GM21619 (cell line): ENCODE data around the gene ARHGAP26.

Experiments
- ATAC-seq: cut with Tn5 transposase; IDR thresholded peaks from one replicate; pipeline ENCODE4 v1.9.1; 2021; ENCODE audit not compliant: unreplicated experiment

The ARHGAP26 gene

DNA sequence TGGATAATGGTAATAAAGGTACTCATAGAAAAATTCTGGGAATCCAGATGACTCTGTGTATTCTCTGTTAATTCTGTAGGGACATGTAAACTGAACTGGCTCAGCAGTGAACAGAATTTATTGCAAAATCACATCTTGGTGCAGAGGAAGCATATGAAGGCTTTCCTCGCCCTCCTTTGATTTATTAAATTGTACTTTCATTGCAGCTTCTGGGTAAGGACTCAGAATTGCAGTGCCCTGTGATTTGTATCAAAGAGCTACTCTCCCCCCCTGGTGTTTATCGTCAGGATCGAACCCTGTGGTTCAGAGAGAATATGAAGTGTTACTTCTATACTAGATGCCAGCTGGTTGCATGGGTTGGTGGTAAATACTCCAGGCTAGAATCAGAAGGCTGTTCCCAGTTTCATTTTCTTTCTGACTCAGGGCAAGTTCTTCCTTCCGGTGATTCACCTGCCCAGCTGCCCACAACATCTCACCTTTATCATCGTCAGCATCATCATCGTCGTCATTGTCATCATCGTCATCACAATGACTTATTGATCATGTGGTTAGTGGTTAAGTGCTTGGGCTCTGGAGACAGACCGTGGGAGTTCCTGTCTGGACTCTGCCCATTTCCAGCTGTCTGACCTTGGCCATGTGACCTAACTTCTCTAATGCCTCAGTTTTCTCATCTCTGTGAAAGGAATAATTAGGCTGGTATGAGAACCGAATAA lies 238.8 kb downstream of the ARHGAP26 start:
- ATAC-seq = peak; percentile 86

DNA sequence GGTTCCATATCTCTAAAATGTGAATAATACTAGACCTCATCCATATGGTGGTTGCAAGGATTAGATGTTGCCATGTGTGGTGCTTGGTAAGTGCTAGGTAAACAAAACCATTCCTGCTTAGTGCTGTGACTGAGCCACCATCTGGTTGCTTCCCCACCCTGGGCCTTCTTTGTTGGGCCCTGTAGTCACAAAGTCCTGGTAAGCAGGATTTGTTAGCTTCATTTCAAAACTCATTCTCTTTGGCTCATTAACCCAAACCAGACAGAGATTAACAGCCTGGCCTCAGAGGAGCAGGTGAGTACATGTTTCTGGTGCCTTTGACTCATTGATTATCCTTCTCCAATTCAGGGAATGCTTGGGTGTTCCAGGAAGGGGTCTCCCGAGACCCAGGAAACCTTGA lies 240.2 kb downstream of the ARHGAP26 start:
- no peak for ATAC-seq

DNA sequence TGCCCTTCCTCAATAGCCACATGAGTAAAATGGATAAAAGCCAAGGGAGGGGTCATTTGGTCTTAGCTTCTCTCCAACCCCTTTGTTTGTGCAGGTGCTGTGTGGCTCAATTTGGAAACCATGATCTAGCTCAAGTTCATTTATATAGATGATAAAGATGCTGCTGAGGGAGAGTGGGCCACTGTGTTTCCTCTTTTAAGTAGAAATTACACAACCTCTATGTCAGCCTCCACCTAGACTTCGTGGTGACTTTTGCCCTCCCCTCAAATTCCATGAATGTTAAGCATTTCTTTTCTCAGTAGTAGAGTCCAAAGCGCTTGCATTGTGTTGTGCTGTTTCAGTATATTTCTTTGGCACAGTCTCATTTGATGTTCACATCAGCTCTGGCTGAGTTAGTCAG lies 241.4 kb downstream of the ARHGAP26 start:
- ATAC-seq = no peak

DNA sequence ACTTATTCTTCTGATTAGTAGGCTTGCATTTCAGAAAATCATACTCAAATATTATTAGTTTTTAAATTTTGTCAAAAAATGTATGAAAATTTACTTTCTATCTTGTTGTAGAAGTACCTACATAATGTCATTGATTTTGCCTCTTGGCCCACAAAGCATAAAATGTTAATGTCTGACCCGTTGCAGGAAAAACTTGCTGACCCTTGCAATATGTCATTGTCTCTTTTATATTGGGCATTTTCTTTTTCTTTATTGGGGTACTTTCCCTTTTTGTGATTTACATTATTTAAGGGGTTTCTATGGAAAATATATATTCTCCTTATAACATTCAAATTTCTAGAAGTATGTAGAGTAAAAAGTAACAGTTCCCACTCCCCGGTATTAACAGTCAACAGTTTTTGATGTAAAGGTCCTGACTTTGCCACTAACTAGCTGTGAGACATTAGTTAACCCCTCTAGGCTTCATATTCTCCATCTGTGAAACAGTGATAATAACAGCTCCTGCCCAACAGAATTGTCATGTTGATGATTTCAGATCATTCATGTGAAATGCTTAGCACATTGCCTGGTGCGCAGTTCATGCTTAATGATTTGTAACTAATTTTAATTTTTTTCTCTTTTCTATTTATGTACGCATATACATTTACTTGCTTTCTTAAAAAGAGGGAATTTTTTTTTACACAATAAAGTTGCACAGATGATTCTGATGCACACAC lies 243.2 kb downstream of the ARHGAP26 start:
- no peak for ATAC-seq

DNA sequence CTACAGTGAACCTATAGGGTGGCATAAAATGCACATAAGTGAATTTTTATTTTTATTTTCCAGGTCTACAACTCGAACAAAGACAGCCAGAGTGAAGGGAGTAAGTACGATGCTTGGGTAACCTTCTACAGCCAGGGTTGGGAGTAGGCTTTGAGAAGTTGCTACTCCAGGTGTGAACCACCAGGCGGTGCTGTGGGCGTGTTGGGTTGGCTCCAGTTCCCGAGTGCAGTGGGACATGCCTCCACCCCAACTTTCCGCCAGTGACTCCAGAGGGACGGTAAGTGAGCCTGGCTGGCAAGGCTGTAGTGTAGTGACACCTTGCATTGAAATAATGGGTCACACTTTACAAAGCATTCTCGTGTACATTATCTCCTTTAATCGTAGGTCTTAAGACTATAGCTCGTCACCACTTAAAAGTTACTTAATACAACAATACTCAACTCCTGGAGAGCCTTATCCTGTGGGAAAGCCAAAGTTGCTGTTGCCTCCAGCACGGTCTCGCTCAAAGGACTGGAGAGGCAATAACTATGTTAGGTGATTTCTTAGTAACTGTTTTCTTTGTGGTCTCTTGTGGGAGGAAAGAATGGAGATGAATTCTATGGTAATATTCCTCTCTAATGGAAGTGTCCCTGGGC lies 244.0 kb downstream of the ARHGAP26 start:
- no peak for ATAC-seq

DNA sequence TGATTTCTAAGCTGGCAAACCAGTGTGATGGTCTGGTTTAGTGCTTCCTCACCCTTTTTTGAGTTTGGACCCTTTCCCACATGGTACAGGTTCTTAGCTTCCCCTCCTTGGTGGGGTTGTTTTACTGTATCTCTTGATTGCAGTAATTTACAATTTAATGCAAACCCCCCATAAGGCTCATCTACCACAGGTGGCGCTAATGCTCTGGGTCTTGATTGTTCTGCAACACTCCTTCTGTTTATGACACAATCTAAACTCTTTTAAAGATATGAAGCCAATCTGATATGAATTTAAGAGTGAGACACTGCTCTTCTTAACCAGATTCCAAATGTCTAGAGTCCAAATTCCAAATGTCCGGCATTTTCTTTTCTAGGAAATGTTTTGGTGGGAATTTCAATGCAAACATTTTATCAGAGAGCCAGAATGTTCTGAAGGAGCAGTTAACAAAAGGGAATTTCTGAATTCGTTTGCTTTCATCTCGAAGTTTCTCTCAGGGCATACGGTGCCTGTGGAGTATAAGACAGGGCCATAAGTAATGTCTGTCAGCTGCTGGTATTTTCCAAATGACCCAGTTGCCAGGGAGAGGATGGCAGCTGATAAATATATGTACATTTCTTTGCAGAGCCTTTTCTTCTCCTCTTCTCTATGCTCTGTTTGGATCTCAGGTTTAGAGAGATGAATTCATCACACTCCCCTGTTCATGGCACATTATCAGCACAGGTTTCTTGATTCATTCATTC lies 246.8 kb downstream of the ARHGAP26 start:
- ATAC-seq = no peak

DNA sequence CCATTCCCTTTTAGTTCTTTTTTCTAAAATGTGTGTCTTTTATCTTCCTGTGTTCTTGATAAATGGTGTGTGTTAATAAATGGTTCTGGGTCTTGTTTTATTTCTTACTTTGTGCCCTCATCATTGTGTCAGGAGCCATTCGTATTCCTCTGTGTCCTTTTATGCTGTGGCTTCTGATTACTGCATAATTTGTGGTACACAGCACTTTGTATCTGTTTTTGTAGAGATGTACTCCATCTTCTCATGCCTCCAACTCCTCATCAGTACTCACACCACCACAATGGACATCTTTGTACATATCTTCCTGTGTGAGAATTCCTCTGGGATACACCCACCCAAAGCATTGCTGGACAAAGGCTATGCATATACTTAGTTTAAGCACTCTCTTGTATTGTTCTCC lies 247.4 kb downstream of the ARHGAP26 start:
- no peak for ATAC-seq

DNA sequence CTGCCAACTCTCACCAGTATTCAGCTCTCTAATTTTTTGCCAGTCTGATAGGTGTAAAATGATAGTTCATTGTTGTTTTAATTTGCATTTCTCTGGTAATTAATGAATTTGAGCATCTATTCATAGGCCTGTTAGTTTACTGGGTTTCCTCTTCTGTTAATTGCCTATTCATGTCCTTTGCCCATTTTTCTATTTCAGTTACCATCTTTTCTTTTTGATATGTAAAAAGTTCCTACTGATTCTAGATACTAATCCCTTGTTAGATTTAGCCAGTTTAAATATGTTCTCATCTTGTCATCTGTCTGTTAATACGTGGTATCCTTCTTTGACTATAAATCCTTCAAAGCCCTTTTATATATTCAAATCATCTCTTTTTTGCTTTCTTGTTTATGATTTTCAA lies 247.8 kb downstream of the ARHGAP26 start:
- ATAC-seq = no peak

DNA sequence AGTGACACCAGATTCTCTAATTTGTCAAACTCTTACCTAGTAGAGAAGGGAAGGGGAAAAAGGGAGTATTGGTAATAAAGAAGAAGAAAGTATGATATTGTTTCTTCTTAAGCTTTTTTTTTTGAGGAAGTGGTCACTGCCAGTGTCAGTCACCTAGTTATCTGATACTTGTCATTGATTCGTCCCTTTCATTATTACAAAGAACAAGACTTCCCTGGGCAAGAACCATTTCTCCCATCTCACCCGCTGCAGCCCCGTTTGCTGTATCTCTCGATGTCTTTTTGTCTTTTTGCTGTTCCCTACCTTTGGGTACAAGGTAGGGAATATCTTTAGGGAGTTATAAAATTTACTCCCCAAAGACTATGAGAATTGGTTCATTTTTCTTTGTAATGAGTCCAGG lies 249.0 kb downstream of the ARHGAP26 start:
- no peak for ATAC-seq

DNA sequence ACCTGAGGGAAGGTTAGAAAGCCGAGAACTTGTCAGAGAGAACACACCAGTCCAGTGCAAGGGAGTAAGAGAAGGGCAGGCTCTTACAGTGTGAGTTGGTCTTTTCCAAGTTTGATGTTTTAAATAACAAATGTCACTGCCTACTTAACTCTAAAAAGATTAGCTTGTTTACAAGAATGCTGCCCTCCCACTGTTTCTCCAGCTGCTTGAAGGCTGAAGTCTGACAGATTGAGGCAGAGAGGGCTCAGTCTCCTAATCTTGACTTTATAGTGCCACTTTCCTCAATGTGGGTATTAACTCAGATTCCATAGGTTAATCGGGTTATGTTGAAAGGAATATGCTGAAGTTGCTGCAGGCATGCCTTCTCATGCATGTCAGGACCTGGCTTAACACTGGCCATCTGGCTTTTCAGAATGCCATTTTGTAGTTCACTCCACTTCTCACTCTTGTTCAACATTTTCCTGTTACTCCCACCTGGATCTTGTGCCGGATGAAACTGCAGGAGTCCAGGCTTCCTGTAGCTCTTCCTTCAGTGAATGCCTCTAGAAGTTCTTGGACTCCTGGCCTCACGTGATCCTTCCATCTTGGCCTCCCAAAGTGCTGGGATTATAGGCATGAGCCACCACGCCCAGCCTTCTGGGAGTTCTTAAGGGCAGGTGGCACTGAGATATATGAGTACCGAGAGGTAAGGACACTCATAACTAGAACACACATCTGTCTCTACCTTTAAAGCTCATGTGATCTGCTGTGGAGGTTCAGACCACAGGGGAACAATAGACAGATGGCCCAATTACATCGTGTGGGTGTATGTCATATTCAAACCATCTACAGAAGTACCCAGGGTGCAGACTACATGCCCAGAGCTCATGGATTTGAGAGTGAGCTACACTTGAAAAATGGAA lies 249.7 kb downstream of the ARHGAP26 start:
- peak; percentile 82 for ATAC-seq

DNA sequence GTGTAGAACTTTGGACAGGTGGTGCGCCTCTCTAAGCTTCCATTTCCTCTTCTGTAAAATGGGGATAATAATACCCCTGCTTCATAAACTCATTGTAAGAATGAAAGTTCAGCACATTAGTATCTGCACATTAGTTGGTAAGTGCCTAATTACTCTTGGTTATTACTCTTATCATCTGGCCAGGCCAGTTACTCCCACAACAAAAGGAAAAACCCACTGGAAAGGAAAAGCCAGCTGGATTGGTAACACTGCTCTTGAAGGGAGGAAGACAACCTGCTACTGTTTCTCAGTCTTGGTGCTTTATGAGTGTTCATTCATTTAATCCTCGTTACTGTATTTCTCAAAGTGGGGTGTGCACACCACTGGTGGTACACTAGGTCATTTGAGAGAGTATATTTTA lies 251.4 kb downstream of the ARHGAP26 start:
- no peak for ATAC-seq

DNA sequence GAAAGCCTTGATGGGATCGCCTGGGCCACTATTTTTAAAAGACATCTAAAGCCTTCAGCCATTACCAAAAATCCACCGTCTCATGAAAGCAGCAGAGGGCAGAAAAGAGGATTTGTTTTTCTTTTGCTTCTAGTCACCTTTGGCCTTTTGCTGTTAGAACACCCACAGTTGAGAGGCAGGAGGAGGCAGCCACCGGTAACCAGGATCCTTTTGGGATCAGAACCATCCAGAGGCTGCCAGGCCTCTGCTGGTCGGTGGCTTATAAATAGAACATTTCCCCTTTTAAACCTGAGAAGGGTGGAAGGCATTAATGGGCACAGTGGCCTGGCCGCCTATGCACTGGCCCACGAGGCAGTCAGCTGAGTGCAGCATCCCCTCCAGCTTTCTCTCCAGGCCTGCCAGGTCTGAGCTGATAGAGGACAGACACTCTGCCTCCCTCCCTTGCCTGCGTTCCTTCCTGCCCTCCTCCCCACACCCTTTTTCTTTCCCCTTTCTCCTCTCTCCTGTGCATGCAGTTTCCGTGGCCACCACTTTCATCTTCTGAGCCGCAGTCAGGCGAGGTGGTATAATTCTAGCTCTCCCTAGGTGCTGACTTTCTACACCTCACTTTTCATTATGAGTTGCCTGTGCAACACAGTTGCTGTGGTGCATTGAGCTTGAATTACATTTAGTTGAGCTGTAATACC lies 253.4 kb downstream of the ARHGAP26 start:
- peak; percentile 65 for ATAC-seq

DNA sequence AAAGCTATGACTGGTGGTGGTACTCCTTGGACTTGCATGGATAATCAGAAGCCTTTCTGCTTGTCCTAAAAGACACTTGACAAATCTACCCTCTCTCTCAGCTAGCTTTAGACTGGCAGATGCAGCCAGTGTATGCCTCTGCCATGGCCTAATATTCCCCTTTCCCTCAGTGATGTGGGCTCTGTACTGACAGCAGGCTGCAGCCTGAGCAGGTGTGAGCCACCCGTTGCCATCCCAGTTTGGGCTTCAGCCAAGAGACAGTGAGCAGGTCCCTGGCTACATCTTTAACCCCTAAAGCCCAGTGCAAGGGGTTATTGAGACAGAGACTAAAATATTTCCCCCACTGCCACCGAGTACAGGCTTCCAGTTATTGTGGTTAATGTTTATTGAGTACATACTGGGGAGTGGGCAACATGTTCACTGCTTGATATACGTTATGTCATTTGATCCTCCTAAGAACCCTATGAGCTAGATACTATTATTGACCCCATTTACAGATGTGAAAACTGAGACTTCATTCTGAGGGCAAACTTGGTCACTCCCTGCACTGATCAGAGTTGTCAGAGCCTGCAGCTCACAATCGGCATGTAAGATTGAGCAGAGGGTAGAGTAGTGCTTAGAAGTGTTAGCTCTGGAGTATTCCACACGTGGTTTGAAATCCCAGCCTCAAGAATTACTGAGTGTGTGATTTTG lies 254.2 kb downstream of the ARHGAP26 start:
- no peak for ATAC-seq

DNA sequence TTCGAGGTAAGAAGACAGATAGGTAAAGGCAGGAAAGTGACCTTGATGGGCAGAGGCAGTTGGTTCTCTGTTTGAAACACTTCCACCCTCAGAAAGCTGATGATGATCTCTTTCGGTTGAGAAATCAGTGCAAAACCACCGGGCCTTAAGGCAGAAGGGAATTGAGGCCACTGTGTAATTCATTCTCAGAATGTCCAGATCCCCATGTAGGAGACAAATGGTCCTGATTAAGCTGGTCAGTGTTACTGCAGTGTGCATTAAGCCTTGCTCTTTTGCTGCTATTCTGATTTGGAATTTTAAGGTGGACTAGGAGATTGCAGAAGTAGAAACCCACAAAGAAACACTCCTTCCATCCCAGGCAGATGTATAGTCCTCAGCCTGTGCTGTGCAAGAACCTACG lies 255.2 kb downstream of the ARHGAP26 start:
- ATAC-seq = no peak

DNA sequence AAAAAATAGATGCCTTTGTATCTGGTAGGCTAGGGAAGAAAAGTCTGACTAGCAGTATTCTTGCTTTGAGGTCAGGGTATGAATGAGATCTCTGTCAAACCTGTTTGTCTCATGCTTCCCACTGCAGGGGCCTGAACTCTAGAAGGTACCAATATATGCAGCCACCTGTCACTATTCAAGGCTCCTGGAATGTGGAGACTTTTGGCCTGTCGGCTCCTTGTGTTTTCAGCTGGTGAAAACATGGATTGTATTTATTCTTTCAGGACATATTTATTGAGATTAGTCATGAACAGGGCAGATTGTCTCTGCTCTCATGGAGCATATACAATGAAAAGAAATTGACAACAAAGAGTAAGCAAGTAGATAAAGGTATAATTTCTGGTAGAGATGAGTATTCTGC lies 255.8 kb downstream of the ARHGAP26 start:
- ATAC-seq = no peak

DNA sequence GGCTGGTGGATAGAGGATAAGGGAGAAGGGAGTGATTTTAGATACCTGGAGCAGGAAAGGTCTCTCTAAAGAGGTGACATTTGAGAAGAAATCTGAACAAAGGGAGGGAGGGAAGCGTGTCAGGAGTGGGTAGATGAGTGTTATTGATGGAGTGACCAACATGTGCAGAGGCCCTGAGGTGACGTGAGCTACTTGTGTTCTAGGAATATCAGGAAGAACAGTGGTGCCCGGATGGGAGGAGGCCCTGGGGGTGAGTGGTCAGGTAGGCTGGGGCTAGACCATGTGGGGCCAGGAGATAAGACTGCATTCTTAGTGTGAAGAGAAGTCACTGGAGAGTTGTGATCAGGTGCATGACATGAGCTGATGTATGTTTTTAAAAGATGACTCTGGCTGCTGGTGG lies 256.2 kb downstream of the ARHGAP26 start:
- ATAC-seq = no peak

DNA sequence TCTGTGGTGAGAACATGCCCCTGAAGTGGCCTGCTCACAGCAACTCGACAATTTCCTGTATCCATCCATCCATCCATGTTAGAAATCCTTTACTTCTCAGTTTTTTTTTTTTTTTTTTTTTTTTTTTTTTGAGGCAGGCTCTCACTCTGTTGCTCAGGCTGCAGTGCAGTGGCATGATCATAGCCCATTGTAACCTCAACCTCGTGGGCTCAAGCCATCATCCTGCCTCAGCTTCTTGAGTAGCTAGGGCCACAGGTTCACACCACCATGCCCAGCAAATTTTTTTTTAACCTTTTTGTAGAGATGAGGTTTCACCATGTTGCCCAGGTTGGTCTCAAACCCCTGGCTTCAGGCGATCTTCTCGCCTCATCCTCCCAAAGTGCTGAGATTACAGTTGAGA lies 259.1 kb downstream of the ARHGAP26 start:
- no peak for ATAC-seq

DNA sequence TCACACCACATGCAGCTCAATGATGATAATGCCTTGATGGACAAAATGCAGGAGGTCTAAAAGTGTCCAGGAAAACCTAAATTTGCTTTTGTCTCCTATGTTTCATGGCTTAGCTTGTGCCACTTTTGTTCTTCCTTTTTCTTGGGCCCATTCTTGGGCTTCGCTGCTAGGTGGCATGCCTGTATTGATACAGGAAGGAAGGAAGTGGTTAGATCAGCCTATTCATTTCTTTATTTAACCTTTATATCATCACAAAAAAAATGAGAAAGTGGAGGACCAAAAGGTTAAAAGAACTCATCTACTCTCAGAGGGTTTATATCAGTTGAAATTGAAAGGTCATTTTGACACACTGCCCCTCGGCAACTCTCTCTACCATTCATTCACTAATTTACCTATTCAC lies 260.2 kb downstream of the ARHGAP26 start:
- ATAC-seq = no peak

DNA sequence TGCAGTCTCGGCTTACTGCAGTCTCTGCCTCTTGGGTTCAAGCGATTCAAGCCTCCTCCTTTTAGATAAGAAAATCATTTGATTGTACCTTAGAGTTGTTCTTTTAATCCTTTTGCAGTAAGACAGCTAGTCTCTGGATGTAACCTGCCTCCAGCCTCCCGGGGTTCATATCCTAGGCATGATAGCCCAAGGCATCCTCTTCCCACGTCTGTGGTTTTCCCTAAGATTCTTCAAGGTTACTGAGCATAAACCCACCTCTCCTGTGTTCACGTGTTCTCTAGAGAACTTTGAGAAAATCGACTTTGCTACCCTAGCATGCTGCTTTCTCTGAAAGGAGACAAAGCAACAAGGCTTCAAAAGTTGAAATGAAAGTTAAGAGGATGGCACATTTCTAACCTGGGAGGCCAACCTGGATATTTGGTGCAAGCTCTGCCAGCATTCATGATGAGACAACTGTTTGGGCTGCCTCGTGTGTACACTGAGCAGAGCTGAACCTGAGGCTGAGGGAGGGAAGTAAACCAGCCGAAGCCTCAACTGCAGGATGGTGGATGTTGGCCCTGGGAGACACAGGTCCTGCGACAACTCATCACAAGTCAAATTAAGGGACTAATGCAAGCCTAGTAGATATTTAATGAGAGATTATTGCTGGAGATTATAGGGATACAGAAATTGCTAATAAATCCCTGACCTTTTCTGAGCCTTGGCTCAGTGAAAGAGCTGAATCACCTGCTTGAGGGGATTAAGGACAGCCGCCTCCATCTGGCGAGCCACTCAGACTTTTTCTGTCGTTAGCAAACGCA lies 261.8 kb downstream of the ARHGAP26 start:
- no peak for ATAC-seq
